ENCODE measurements around the gene CCL3.

DNA sequence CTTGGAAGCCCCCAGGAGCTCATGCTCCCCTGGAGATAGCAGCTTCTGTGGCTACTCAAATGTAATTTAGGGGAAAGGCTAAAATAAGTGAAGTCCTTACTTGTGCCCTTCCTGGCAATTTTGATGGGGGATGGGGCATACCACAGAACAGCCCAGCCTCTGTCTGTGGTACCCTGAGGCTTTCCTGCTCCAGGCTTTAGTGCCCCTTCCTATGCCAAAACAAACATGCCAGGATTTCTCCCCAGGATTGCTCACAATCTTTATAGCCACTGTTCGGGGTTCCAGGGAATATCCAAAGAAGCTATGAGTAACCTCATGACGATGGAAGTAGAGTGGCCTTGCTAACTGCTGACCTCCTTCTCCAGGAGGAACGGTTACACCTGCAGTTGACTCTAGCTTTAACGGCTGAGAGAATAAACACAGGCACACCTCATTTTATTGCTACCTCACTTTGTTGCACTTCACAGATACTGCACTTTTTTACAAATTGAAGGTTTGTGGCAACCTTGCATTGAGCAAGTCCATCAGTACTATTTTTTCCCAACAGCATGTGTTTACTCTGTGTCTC is 38.6 kb upstream of the CCL3 start:
- TF ChIP-seq, protein P1, sequence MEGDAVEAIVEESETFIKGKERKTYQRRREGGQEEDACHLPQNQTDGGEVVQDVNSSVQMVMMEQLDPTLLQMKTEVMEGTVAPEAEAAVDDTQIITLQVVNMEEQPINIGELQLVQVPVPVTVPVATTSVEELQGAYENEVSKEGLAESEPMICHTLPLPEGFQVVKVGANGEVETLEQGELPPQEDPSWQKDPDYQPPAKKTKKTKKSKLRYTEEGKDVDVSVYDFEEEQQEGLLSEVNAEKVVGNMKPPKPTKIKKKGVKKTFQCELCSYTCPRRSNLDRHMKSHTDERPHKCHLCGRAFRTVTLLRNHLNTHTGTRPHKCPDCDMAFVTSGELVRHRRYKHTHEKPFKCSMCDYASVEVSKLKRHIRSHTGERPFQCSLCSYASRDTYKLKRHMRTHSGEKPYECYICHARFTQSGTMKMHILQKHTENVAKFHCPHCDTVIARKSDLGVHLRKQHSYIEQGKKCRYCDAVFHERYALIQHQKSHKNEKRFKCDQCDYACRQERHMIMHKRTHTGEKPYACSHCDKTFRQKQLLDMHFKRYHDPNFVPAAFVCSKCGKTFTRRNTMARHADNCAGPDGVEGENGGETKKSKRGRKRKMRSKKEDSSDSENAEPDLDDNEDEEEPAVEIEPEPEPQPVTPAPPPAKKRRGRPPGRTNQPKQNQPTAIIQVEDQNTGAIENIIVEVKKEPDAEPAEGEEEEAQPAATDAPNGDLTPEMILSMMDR (tag by site-specific recombination; IDR thresholded peaks at IDR 0.05): no peak
- TF ChIP-seq ZNF133 (tag by site-specific recombination; IDR thresholded peaks at IDR 0.05): no peak
- TF ChIP-seq, protein P2, sequence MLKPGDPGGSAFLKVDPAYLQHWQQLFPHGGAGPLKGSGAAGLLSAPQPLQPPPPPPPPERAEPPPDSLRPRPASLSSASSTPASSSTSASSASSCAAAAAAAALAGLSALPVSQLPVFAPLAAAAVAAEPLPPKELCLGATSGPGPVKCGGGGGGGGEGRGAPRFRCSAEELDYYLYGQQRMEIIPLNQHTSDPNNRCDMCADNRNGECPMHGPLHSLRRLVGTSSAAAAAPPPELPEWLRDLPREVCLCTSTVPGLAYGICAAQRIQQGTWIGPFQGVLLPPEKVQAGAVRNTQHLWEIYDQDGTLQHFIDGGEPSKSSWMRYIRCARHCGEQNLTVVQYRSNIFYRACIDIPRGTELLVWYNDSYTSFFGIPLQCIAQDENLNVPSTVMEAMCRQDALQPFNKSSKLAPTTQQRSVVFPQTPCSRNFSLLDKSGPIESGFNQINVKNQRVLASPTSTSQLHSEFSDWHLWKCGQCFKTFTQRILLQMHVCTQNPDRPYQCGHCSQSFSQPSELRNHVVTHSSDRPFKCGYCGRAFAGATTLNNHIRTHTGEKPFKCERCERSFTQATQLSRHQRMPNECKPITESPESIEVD (tag by site-specific recombination; IDR thresholded peaks at IDR 0.05): no peak
- no peak for TF ChIP-seq ZNF830 (tag by site-specific recombination; IDR thresholded peaks at IDR 0.05; ENCODE audit: low read depth)
- TF ChIP-seq TSHZ1 (tag by site-specific recombination; IDR thresholded peaks at IDR 0.05; ENCODE audit: borderline replicate concordance): no peak
- no peak for TF ChIP-seq REPIN1 (tag by site-specific recombination; IDR thresholded peaks at IDR 0.05; ENCODE audit: low read depth)

Data from HEK293 (cell line).